Measurements from ENCODE around the gene GBX2. TPM values are rescaled to one million over a fixed set of nuclear protein-coding genes. Genes with fewer than 3 reads are reported as not detected.

The GBX2 gene
- total and polyA plus RNA-seq, 2 experiments from 2014 or later: 0.99 to 1.3 TPM

DNA sequence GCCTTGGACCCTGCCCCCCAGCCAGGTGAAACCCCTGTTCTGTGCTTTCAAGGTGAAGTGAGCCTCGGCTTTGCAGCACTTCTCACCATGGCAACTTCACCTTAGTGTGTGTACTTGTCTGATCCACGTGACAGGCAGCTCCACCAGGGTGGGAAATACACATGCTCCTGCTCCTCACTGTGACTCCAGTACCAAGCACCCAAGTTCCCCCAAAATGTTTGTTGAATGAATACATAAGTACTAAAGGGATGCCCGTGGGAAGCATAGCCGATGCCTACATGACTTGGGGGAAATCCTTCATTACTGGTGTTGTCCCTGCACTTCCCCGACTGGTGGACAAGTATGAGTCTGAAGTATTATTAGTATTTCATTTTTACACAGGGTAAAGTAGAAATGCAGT lies 41.8 kb upstream of the GBX2 start:
- H2AFZ ChIP-seq: peak overlapping the region; percentile 59; the same call in 1 of the 2 replicates
- no peaks in the 10 kb centered on the region for H3K9me2 ChIP-seq (ENCODE audit: insufficient read depth)
- Mint-ChIP-seq H3K27ac (no peak overlapping the region; the same call in 1 of the 2 replicates), H3K36me3 (ENCODE audit: low read depth) (no peaks in the 10 kb centered on the region), H3K27me3 (ENCODE audit: insufficient read depth, low read depth, poor library complexity) (peaks cover 14% of the 10 kb centered on the region), H3K4me3 (no peak overlapping the region), H3K4me1 (peaks cover 20% of the 10 kb centered on the region), H3K9me3 (peaks cover 3% of the 10 kb centered on the region; the same call in 1 of the 3 replicates)
- TF ChIP-seq CTCF (conservative IDR thresholded peaks at IDR 0.05; ENCODE audit: low read depth in 2 of 2) (0 out of 4 replicates have a peak, but pooled peaks of 1 of the 2 experiments have one; percentile 6), NANOG (IDR thresholded peaks at IDR 0.05; ENCODE audit: borderline replicate concordance) (no peak), JUNB (IDR thresholded peaks at IDR 0.05; ENCODE audit: unreplicated experiment) (no peak)
- DNase-seq (ENCODE audit: low spot score) (no peak), ATAC-seq (no peak)
- H3K4me2 ChIP-seq: no peak overlapping the region
- H3K27me3 ChIP-seq (ENCODE audit: insufficient read depth): no peaks in the 10 kb centered on the region
- no peaks in the 10 kb centered on the region for H4K20me1 ChIP-seq (replicated peaks; ENCODE audit: insufficient read depth)
- no peaks in the 10 kb centered on the region for H3F3A ChIP-seq (replicated peaks; ENCODE audit: low read depth)
- H3K4me3 ChIP-seq: no peak overlapping the region
- H3K79me2 ChIP-seq (replicated peaks; ENCODE audit: insufficient read depth): no peaks in the 10 kb centered on the region
- no peak overlapping the region for H3K27ac ChIP-seq (ENCODE audit: low read depth)
- H3K4me1 ChIP-seq (ENCODE audit: insufficient read depth): peaks cover 4% of the 10 kb centered on the region; the same call in 1 of the 2 replicates
- no peaks in the 10 kb centered on the region for H3K36me3 ChIP-seq (ENCODE audit: insufficient read depth)

GRCh38 chr2:236209535-236209934 lies 41.3 kb upstream of the GBX2 start:
- no peak overlapping the region for H3K4me3 ChIP-seq
- no peaks in the 10 kb centered on the region for H3K9me2 ChIP-seq (ENCODE audit: insufficient read depth)
- H3F3A ChIP-seq (replicated peaks; ENCODE audit: low read depth): no peaks in the 10 kb centered on the region
- Mint-ChIP-seq H3K27me3 (ENCODE audit: insufficient read depth, low read depth, poor library complexity) (peaks cover 14% of the 10 kb centered on the region), H3K9me3 (peaks cover 3% of the 10 kb centered on the region; the same call in 1 of the 3 replicates), H3K4me1 (peaks cover 20% of the 10 kb centered on the region), H3K4me3 (no peak overlapping the region; the same call in 2 of the 3 replicates), H3K36me3 (ENCODE audit: low read depth) (no peaks in the 10 kb centered on the region), H3K27ac (peak overlapping the region; percentile 20; the same call in 1 of the 2 replicates)
- no peaks in the 10 kb centered on the region for H3K36me3 ChIP-seq (ENCODE audit: insufficient read depth)
- ATAC-seq (peak; percentile 47), DNase-seq (ENCODE audit: low spot score) (peak; percentile 68)
- TF ChIP-seq CTCF (conservative IDR thresholded peaks at IDR 0.05; ENCODE audit: low read depth in 2 of 2) (peak; percentile 42 to 49), EZH2 (IDR thresholded peaks at IDR 0.05; ENCODE audit: low read depth, unreplicated experiment) (no peak), CREB1 (CRISPR knock-in tag; IDR thresholded peaks at IDR 0.05; ENCODE audit: low read depth) (peak; percentile 61; the same call in 1 of the 2 replicates)
- no peaks in the 10 kb centered on the region for H3K27me3 ChIP-seq (ENCODE audit: insufficient read depth)
- peaks cover 4% of the 10 kb centered on the region; the same call in 1 of the 2 replicates for H3K4me1 ChIP-seq (ENCODE audit: insufficient read depth)
- no peaks in the 10 kb centered on the region for H3K79me2 ChIP-seq (replicated peaks; ENCODE audit: insufficient read depth)
- H4K20me1 ChIP-seq (replicated peaks; ENCODE audit: insufficient read depth): no peaks in the 10 kb centered on the region
- H3K4me2 ChIP-seq: no peak overlapping the region
- H3K27ac ChIP-seq (ENCODE audit: low read depth): no peak overlapping the region
- H2AFZ ChIP-seq: peak overlapping the region; percentile 59; the same call in 1 of the 2 replicates
